ENCODE data around the gene UBN2.

DNA sequence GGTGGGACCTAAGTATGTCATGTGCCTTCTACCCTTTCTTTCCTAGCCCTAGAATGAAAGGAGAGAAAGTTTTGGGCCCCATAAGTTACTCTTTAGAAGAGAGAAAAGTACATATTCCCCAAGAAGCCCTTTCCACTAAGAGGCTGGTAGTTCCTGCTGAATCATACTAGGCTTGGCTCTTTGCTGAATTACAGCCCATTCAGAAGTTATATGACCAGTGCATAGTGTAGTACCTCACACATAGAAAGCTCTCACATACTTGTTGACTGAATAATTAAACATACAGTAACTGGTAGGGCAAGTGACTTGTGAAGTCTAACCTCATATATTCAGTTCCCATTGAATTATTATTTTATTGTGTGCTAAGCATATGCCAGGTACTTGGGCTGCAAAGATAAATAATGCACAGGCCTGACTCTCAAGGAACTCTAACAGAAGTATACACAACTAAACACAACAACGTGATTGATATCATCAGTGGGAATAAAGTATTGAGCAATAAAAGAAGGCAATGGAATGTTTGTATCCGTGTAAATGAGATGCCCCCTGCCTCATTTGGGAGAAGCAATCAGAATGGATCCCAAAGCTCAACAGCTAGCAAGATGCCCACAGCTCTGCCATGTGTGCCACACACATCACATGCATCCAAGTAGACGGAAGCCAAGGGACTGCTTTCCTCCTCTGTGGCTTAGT is 38.9 kb upstream of the UBN2 start:
- TF ChIP-seq POLR2A (IDR thresholded peaks at IDR 0.05; ENCODE audit: low read depth, low read length) (no peak), POLR2AphosphoS5 (IDR thresholded peaks at IDR 0.05; ENCODE audit: low read depth, low read length) (no peak), TAF1 (IDR thresholded peaks at IDR 0.05; ENCODE audit: low read depth, low read length) (no peak), POU2F2 (IDR thresholded peaks at IDR 0.05; ENCODE audit: low read depth, low read length) (no peak), PAX5 (IDR thresholded peaks at IDR 0.05; ENCODE audit: insufficient read depth, low read length, severe bottlenecking) (no peak), SPI1 (IDR thresholded peaks at IDR 0.05; ENCODE audit: low read depth, low read length) (no peak)
